Non-pigmented ciliary epithelial cell (primary cell): ENCODE results near the gene RHOXF1.
"Not testable (repeated sequence)": the region's sequence is repeated elsewhere in the genome, so short reads cannot be mapped to it uniquely, and the experiment has no call there.

Source experiments
- DNase-seq: peaks from one replicate; pipeline ENCODE4 v3.0.0-alpha.2; 2010; ENCODE audit warnings: low read depth

The RHOXF1 gene

GRCh38 chrX:120085553-120086185 lies 30.0 kb downstream of the RHOXF1 start:
- not testable (repeated sequence) for DNase-seq

GRCh38 chrX:120077590-120077989 lies 38.1 kb downstream of the RHOXF1 start, which contains the start of gene RHOXF2B:
Gene RHOXF2B (minus strand): TSS chrX:120077690. CDS start chrX:120077552, 138 bp downstream.
- not testable (repeated sequence) for DNase-seq

GRCh38 chrX:120066169-120066568 lies 49.5 kb downstream of the RHOXF1 start:
- DNase-seq, result not testable (repeated sequence)
